Fibroblast of lung (primary cell): ENCODE measurements around the gene IL2RA.

ENCODE experiments used
- CTCF ChIP-seq, 2 donors: IDR thresholded peaks in 1 of 2; conservative IDR thresholded peaks in 1 of 2; 1 replicate in 1 of 2; 2 replicates in 1 of 2; pipeline ENCODE4 v1.5.1; 2011 to 2012; ENCODE audit warnings: low read length in 2 of 2, control low read depth in 1 of 2, inconsistent platforms in 1 of 2, low read depth in 1 of 2, mild to moderate bottlenecking in 1 of 2
- EZH2 ChIP-seq: IDR thresholded peaks from 2 replicates; pipeline ENCODE4 v1.5.1; 2012; ENCODE audit warnings: low read length, control low read depth, mild to moderate bottlenecking; ENCODE audit errors: missing control alignments

GRCh38 chr10:6061056-6061455 is 1.1 kb downstream of the IL2RA start:
- TF ChIP-seq CTCF (conservative IDR thresholded peaks at IDR 0.05 in 1 of 2, IDR thresholded peaks at IDR 0.05 in 1 of 2; ENCODE audit: low read depth in 1 of 2, low read length in 2 of 2) (no peak), EZH2 (no peak)
